DOHH2 (cell line): ENCODE results near the gene NME8.

Experiments used
- EZH2phosphoT487 ChIP-seq: fragments of 200-600 bp; sonication (generic); IDR thresholded peaks from 2 replicates; pipeline ENCODE4 v1.6.1; 2017; ENCODE audit warnings: borderline replicate concordance, mild to moderate bottlenecking, antibody characterized with exemption, low read length, moderate library complexity, mixed read lengths
- TF ChIP-seq, protein P1 (sequence below): fragments of 200-600 bp; sonication (generic); IDR thresholded peaks from one replicate; pipeline ENCODE4 v1.5.1; 2014; ENCODE audit warnings: antibody characterized with exemption, mild to moderate bottlenecking, low read depth, low read length; ENCODE audit not compliant: poor library complexity, severe bottlenecking

- TF ChIP-seq, protein P1, sequence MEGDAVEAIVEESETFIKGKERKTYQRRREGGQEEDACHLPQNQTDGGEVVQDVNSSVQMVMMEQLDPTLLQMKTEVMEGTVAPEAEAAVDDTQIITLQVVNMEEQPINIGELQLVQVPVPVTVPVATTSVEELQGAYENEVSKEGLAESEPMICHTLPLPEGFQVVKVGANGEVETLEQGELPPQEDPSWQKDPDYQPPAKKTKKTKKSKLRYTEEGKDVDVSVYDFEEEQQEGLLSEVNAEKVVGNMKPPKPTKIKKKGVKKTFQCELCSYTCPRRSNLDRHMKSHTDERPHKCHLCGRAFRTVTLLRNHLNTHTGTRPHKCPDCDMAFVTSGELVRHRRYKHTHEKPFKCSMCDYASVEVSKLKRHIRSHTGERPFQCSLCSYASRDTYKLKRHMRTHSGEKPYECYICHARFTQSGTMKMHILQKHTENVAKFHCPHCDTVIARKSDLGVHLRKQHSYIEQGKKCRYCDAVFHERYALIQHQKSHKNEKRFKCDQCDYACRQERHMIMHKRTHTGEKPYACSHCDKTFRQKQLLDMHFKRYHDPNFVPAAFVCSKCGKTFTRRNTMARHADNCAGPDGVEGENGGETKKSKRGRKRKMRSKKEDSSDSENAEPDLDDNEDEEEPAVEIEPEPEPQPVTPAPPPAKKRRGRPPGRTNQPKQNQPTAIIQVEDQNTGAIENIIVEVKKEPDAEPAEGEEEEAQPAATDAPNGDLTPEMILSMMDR, result no peak
- no peak for TF ChIP-seq EZH2phosphoT487
Observed at GRCh38 chr7:37806152-37806551, 42.2 kb upstream of the NME8 start.
